SK-N-SH (cell line): ENCODE measurements around the gene GDPD5. TPM values are rescaled to one million over a fixed set of nuclear protein-coding genes. Genes with fewer than 3 reads are reported as not detected.
A peak's percentile ranks its signal among the peaks of the same experiment; 100 is the strongest.

ENCODE experiments used
- CTCF ChIA-PET: fragments of 300-600, 350-600 bp; formaldehyde crosslinking; extraction: SDS; loops from one replicate; lab custom pipeline; 2021; lab: Yijun Ruan, JAX
- POLR2A ChIA-PET: fragments of 350-600 bp; sonication (Branson Sonifier 250); formaldehyde crosslinking; extraction: SDS; loops from one replicate; lab custom pipeline; 2020; ENCODE audit warnings: antibody characterized with exemption, inconsistent platforms; lab: Yijun Ruan, JAX
- DNase-seq: peaks from one replicate; pipeline ENCODE4 v3.0.0; 2012
- H2AFZ ChIP-seq: fragments of 200-600 bp; sonication (generic); 2 replicates; pipeline ENCODE4 v1.8.1; 2016; ENCODE audit warnings: antibody characterized with exemption, mild to moderate bottlenecking, low read depth
- H3F3A ChIP-seq: fragments of 200-600 bp; sonication (generic); replicated peaks from 2 replicates; pipeline ENCODE3; 2016; ENCODE audit warnings: antibody characterized with exemption, mild to moderate bottlenecking; ENCODE audit not compliant: insufficient read depth
- H3K27ac ChIP-seq, 2 experiments: fragments of 200-500 bp in 1 of 2; fragments of 200-600 bp in 1 of 2; sonication (Bioruptor generic) in 1 of 2; sonication (generic), shearing (Covaris generic) in 1 of 2; 2 replicates each; pipeline versions ENCODE4 v1.5.1 to v1.6.1; 2014 to 2016; ENCODE audit warnings: low read depth in 2 of 2, inconsistent platforms in 1 of 2, low read length in 1 of 2, mild to moderate bottlenecking in 1 of 2, mixed read lengths in 1 of 2
- H3K27me3 ChIP-seq: fragments of 200-600 bp; sonication (generic), shearing (Covaris generic); 2 replicates; pipeline ENCODE4 v1.6.1; 2016; ENCODE audit warnings: mixed run types; ENCODE audit not compliant: insufficient read depth
- H3K36me3 ChIP-seq, 2 experiments: fragments of 200-500 bp in 1 of 2; fragments of 200-600 bp in 1 of 2; sonication (Bioruptor generic) in 1 of 2; sonication (generic) in 1 of 2; replicated peaks in 1 of 2; 2 replicates each; pipeline versions ENCODE3 to v1.5.1; 2014 to 2016; ENCODE audit warnings: low read length in 1 of 2, mild to moderate bottlenecking in 1 of 2; ENCODE audit not compliant: insufficient read depth in 2 of 2, control insufficient read depth in 1 of 2
- H3K4me1 ChIP-seq, 2 experiments: fragments of 200-500 bp in 1 of 2; fragments of 200-600 bp in 1 of 2; sonication (Bioruptor generic) in 1 of 2; sonication (generic), shearing (Covaris generic) in 1 of 2; 2 replicates each; pipeline versions ENCODE4 v1.5.1 to v1.6.1; 2014 to 2016; ENCODE audit warnings: low read depth in 1 of 2, low read length in 1 of 2, mixed run types in 1 of 2; ENCODE audit not compliant: insufficient read depth in 2 of 2, control insufficient read depth in 1 of 2
- H3K4me2 ChIP-seq: fragments of 200-600 bp; sonication (generic), shearing (Covaris generic); 2 replicates; pipeline ENCODE4 v1.6.1; 2017; ENCODE audit warnings: mixed run types
- H3K4me3 ChIP-seq, 2 experiments: fragments of 200-500 bp in 1 of 2; fragments of 200-600 bp in 1 of 2; sonication (Bioruptor generic) in 1 of 2; sonication (generic), shearing (Covaris generic) in 1 of 2; 2 replicates each; pipeline versions ENCODE4 v1.5.1 to v1.8.1; 2014 to 2016; ENCODE audit warnings: low read depth in 2 of 2, inconsistent platforms in 1 of 2, low read length in 1 of 2, mild to moderate bottlenecking in 1 of 2, mixed read lengths in 1 of 2, moderate library complexity in 1 of 2
- H3K79me2 ChIP-seq: fragments of 200-600 bp; sonication (generic); 2 replicates; pipeline ENCODE4 v1.8.1; 2017; ENCODE audit warnings: mild to moderate bottlenecking; ENCODE audit not compliant: insufficient read depth
- H3K9ac ChIP-seq: fragments of 200-600 bp; sonication (generic); 2 replicates; pipeline ENCODE4 v1.6.1; 2017; ENCODE audit warnings: mixed run types
- H3K9me2 ChIP-seq: fragments of 200-600 bp; sonication (generic); 2 replicates; pipeline ENCODE4 v1.6.1; 2017; ENCODE audit warnings: mixed run types
- H3K9me3 ChIP-seq: fragments of 200-600 bp; sonication (generic); 2 replicates; pipeline ENCODE4 v1.6.1; 2017; ENCODE audit warnings: mixed run types, mild to moderate bottlenecking, moderate library complexity
- H4K20me1 ChIP-seq: fragments of 200-600 bp; sonication (generic); 2 replicates; pipeline ENCODE4 v1.6.1; 2017; ENCODE audit warnings: mild to moderate bottlenecking, mixed run types; ENCODE audit not compliant: insufficient read depth
- FOSL2 ChIP-seq: IDR thresholded peaks from 2 replicates; pipeline ENCODE4 v1.4.0; 2012; ENCODE audit warnings: low read depth, mild to moderate bottlenecking, moderate library complexity, borderline replicate concordance
- FOXM1 ChIP-seq: IDR thresholded peaks from 2 replicates; pipeline ENCODE4 v1.4.0; 2012; ENCODE audit warnings: low read depth, mild to moderate bottlenecking
- NFIC ChIP-seq: IDR thresholded peaks from 2 replicates; pipeline ENCODE4 v1.4.0; 2012; ENCODE audit warnings: borderline replicate concordance
- POLR2AphosphoS5 ChIP-seq: IDR thresholded peaks from 2 replicates; pipeline ENCODE4 v1.6.1; 2012; ENCODE audit warnings: low read depth, low read length
- RCOR1 ChIP-seq: fragments of 150-350 bp; IDR thresholded peaks from 2 replicates; pipeline ENCODE4 v1.6.1; 2017; ENCODE audit warnings: antibody characterized with exemption, low read length
- RXRA ChIP-seq: IDR thresholded peaks from 2 replicates; pipeline ENCODE4 v1.4.0; 2012; ENCODE audit warnings: low read depth, mild to moderate bottlenecking, borderline replicate concordance
- TCF12 ChIP-seq: IDR thresholded peaks from 2 replicates; pipeline ENCODE4 v1.4.0; 2012
- TEAD4 ChIP-seq: IDR thresholded peaks from 2 replicates; pipeline ENCODE4 v1.4.0; 2012; ENCODE audit warnings: mild to moderate bottlenecking, borderline replicate concordance; ENCODE audit not compliant: insufficient read depth
- WGBS: methylation state at CpG from one replicate; pipeline ENCODE4 v1.1.6; 2017; ENCODE audit warnings: low lambda C conversion rate; 5-methylcytosine and 5-hydroxymethylcytosine counted together
- polyA plus RNA-seq, 3 experiments: library from polyadenylated mRNA; depleted of rRNA; stranded (reverse); fragments of >200 nt; gene quantifications; 2 replicates each; pipeline ENCODE4 v1.2.3, GENCODE V29; 2012
- TF ChIP-seq, protein P1 (sequence below): IDR thresholded peaks from 2 replicates; pipeline ENCODE4 v1.4.0; 2012; ENCODE audit warnings: low read depth, borderline replicate concordance
- TF ChIP-seq, protein P2 (sequence below): IDR thresholded peaks from 2 replicates; pipeline ENCODE4; 2012
- TF ChIP-seq, protein P3 (sequence below): IDR thresholded peaks from 2 replicates; pipeline ENCODE4 v1.4.0; 2012; ENCODE audit warnings: low read depth, borderline replicate concordance

GDPD5 gene
- polyA plus RNA-seq, 1 of the 3 experiments (the other 2 are of a cell fraction), result 2.2 TPM

DNA sequence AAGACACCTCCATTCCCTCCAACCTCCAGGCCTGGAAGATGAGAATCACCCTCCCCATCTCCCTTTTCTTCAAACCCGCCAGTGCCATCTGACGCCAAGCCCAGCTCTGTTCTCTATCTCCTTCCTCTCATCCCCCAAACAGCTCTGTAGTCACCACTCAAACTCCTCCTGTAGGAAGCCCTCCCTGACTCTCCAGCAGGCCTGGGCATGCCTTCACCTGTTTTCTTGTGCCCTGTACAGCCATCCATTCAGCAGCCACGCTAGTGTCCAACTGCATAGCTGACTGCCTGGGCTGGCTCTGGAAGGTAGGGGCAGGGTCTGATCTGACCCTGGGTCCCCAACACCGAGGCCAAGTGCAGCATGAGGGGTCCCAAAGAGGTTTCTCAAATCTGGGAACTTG lies 25.0 kb downstream of the GDPD5 start:
- Histone ChIP-seq H3K36me3 (no peaks in the 10 kb centered on the region), H3K27ac (no peak overlapping the region), H3K9ac (no peak overlapping the region), H4K20me1 (no peaks in the 10 kb centered on the region), H3F3A (peaks cover 12% of the 10 kb centered on the region), H3K4me1 (peaks cover under 1 to 12% of the 10 kb centered on the region in 2 experiments; a peak in 2 of 4 replicates), H3K9me2 (no peaks in the 10 kb centered on the region), H3K4me3 (no peak overlapping the region), H3K9me3 (no peaks in the 10 kb centered on the region), H3K79me2 (no peaks in the 10 kb centered on the region), H3K27me3 (no peaks in the 10 kb centered on the region), H2AFZ (no peak overlapping the region), H3K4me2 (no peak overlapping the region)
- ChIA-PET CTCF (interaction anchor here (1.2 to 4.9 kb wide), 4 partner anchors 9 to 56 kb away, joined by 3 to 28 read pairs (median 5); partner anchors contain the start of gene GDPD5), POLR2A (no interaction called here)
- WGBS, result 68% methylated on average over 3 of the region's 4 CpGs
- DNase-seq, result no peak
- no peak for TF ChIP-seq RCOR1
- TF ChIP-seq, protein P1, sequence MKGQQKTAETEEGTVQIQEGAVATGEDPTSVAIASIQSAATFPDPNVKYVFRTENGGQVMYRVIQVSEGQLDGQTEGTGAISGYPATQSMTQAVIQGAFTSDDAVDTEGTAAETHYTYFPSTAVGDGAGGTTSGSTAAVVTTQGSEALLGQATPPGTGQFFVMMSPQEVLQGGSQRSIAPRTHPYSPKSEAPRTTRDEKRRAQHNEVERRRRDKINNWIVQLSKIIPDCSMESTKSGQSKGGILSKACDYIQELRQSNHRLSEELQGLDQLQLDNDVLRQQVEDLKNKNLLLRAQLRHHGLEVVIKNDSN, result no peak

DNA sequence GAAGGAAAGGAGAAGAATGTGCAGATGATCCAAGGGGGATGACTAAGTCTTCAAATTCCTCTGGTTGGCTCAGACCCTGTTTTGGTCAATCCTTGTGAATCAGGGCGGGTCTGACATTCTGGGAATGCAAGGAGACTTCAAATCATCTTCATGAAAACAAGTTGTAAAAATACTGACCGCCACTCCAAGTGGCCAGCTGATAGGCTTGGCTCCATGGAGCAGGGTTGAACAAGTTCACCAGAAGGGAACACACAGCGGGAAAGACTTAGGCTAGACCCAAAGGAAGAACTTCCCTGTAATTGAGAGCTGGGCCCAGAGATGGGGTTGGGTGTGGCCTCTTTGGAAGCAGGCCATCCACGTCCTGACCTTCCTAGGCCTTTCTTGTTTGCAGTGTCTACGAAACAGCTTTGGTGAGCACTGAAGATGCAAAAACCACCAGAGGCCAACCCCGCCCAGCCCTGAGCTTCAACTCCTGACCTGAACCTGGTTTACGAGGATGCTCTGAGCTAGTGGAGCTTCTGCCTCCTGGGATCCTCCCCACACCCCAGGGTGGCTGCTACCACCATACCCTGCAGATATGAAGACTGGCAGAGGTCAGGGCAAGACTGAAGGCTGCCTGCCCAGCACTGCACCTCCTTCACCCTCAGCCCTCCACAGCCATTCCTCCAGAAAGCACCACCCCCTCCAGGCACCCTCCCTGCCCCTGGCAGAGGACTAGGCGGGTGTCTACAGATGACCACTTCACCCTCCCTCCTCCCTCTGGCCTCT lies 26.1 kb downstream of the GDPD5 start:
- no peak overlapping the region for H2AFZ ChIP-seq
- no peak overlapping the region for H3K9ac ChIP-seq
- H3K9me2 ChIP-seq, result no peaks in the 10 kb centered on the region
- DNase-seq, result no peak
- CTCF ChIA-PET, result interaction anchor here (1.3 to 4.9 kb wide), 4 partner anchors 10 to 55 kb away, joined by 3 to 28 read pairs (median 5); no protein-coding TSS in a partner anchor
- POLR2A ChIA-PET, result no interaction called here
- peak overlapping the region in 1 of 2 experiments; percentile 39; a peak in 2 of 4 replicates for H3K27ac ChIP-seq
- no peaks in the 10 kb centered on the region for H3K36me3 ChIP-seq
- no peak overlapping the region for H3K4me3 ChIP-seq
- WGBS, result 64% methylated on average over 6 of the region's 8 CpGs
- H4K20me1 ChIP-seq, result no peaks in the 10 kb centered on the region
- no peaks in the 10 kb centered on the region for H3K79me2 ChIP-seq
- no peaks in the 10 kb centered on the region for H3K9me3 ChIP-seq
- H3K4me1 ChIP-seq, result peaks cover 0 to 12% of the 10 kb centered on the region in 2 experiments; a peak in 2 of 4 replicates
- peaks cover 12% of the 10 kb centered on the region for H3F3A ChIP-seq
- H3K4me2 ChIP-seq, result peak overlapping the region; percentile 61
- H3K27me3 ChIP-seq, result no peaks in the 10 kb centered on the region
- TF ChIP-seq POLR2AphosphoS5, result peak; percentile 15; the same call in 1 of the 2 replicates
- peak; percentile 49; the same call in 1 of the 2 replicates for TF ChIP-seq FOSL2
- TF ChIP-seq, protein P2, sequence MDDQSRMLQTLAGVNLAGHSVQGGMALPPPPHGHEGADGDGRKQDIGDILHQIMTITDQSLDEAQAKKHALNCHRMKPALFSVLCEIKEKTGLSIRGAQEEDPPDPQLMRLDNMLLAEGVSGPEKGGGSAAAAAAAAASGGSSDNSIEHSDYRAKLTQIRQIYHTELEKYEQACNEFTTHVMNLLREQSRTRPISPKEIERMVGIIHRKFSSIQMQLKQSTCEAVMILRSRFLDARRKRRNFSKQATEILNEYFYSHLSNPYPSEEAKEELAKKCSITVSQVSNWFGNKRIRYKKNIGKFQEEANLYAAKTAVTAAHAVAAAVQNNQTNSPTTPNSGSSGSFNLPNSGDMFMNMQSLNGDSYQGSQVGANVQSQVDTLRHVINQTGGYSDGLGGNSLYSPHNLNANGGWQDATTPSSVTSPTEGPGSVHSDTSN, result peak; percentile 39; the same call in 1 of the 2 replicates
- TF ChIP-seq TCF12, result no peak; the same call in 1 of the 2 replicates
- TF ChIP-seq, protein P3, sequence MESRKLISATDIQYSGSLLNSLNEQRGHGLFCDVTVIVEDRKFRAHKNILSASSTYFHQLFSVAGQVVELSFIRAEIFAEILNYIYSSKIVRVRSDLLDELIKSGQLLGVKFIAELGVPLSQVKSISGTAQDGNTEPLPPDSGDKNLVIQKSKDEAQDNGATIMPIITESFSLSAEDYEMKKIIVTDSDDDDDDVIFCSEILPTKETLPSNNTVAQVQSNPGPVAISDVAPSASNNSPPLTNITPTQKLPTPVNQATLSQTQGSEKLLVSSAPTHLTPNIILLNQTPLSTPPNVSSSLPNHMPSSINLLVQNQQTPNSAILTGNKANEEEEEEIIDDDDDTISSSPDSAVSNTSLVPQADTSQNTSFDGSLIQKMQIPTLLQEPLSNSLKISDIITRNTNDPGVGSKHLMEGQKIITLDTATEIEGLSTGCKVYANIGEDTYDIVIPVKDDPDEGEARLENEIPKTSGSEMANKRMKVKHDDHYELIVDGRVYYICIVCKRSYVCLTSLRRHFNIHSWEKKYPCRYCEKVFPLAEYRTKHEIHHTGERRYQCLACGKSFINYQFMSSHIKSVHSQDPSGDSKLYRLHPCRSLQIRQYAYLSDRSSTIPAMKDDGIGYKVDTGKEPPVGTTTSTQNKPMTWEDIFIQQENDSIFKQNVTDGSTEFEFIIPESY, result no peak
- TF ChIP-seq NFIC, result peak; percentile 64
- no peak for TF ChIP-seq FOXM1
- TF ChIP-seq TEAD4, result peak; percentile 59; the same call in 1 of the 2 replicates
- no peak for TF ChIP-seq RXRA
